Measurements from ENCODE around the gene NUP93.

DNA sequence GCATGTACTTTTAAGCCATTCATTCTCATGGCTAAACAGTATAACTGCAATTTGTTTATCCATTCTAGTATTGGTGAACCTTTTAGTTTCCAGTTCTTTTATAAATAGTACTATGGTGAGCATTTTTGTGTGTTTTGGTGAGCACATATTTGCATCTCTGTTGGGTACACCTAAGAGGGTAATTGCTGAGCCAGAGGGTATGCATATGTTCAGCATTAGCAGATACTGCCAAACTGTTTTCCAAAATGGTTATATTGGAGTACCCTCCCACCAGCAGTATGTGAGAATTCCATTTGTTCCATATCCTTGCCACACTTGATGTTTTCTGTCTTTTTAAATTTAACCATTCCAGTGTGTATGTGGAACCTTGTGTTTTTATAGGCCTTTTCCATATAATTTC, 81.0 kb downstream of the NUP93 start:
- TF ChIP-seq, protein P1, sequence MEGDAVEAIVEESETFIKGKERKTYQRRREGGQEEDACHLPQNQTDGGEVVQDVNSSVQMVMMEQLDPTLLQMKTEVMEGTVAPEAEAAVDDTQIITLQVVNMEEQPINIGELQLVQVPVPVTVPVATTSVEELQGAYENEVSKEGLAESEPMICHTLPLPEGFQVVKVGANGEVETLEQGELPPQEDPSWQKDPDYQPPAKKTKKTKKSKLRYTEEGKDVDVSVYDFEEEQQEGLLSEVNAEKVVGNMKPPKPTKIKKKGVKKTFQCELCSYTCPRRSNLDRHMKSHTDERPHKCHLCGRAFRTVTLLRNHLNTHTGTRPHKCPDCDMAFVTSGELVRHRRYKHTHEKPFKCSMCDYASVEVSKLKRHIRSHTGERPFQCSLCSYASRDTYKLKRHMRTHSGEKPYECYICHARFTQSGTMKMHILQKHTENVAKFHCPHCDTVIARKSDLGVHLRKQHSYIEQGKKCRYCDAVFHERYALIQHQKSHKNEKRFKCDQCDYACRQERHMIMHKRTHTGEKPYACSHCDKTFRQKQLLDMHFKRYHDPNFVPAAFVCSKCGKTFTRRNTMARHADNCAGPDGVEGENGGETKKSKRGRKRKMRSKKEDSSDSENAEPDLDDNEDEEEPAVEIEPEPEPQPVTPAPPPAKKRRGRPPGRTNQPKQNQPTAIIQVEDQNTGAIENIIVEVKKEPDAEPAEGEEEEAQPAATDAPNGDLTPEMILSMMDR (IDR thresholded peaks at IDR 0.05 in 2 of 3, conservative IDR thresholded peaks at IDR 0.05 in 1 of 3; ENCODE audit: borderline replicate concordance in 1 of 3, insufficient read depth in 1 of 3, low read depth in 2 of 3, low read length in 2 of 3) = no peak
- TF ChIP-seq, protein P2, sequence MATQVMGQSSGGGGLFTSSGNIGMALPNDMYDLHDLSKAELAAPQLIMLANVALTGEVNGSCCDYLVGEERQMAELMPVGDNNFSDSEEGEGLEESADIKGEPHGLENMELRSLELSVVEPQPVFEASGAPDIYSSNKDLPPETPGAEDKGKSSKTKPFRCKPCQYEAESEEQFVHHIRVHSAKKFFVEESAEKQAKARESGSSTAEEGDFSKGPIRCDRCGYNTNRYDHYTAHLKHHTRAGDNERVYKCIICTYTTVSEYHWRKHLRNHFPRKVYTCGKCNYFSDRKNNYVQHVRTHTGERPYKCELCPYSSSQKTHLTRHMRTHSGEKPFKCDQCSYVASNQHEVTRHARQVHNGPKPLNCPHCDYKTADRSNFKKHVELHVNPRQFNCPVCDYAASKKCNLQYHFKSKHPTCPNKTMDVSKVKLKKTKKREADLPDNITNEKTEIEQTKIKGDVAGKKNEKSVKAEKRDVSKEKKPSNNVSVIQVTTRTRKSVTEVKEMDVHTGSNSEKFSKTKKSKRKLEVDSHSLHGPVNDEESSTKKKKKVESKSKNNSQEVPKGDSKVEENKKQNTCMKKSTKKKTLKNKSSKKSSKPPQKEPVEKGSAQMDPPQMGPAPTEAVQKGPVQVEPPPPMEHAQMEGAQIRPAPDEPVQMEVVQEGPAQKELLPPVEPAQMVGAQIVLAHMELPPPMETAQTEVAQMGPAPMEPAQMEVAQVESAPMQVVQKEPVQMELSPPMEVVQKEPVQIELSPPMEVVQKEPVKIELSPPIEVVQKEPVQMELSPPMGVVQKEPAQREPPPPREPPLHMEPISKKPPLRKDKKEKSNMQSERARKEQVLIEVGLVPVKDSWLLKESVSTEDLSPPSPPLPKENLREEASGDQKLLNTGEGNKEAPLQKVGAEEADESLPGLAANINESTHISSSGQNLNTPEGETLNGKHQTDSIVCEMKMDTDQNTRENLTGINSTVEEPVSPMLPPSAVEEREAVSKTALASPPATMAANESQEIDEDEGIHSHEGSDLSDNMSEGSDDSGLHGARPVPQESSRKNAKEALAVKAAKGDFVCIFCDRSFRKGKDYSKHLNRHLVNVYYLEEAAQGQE (IDR thresholded peaks at IDR 0.05; ENCODE audit: low read depth) = no peak

All from HCT116 (cell line).